MM.1S (cell line): ENCODE data around the gene CCDC30.

ENCODE experiments used
- EZH2 ChIP-seq: fragments of 300-600 bp; sonication (generic); optimal IDR thresholded peaks from 2 replicates; pipeline ENCODE3; 2017; ENCODE audit warnings: low read depth, mild to moderate bottlenecking, antibody characterized with exemption, low read length, mixed read lengths
- EZH2phosphoT487 ChIP-seq: fragments of 300-600 bp; sonication (generic); IDR thresholded peaks from 2 replicates; pipeline ENCODE4 v1.6.1; 2018; ENCODE audit warnings: antibody characterized with exemption, low read length
- TF ChIP-seq, protein P1 (sequence below): fragments of 300-600 bp; sonication (generic); IDR thresholded peaks from 2 replicates; pipeline ENCODE4 v1.5.1; 2016; ENCODE audit warnings: antibody characterized with exemption, low read length, mixed read lengths

DNA sequence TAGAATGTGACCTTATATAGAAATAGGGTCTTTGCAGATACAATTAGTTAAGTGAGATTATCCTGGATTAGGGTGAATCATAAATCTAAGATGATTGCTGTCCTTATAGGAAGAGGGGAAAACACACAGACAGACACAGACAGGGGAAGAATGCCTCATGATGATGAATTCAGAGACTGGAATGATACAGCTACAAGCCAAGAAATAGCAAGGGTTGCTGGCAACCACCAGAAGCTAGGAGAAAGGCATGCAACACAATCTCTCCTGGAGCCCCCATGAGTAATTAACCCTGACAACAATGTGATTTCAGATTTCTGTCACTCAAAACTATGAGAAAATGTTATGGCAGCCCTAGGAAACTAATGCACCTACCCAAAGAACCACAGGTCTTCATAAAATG, 176.0 kb downstream of the CCDC30 start:
- TF ChIP-seq, protein P1, sequence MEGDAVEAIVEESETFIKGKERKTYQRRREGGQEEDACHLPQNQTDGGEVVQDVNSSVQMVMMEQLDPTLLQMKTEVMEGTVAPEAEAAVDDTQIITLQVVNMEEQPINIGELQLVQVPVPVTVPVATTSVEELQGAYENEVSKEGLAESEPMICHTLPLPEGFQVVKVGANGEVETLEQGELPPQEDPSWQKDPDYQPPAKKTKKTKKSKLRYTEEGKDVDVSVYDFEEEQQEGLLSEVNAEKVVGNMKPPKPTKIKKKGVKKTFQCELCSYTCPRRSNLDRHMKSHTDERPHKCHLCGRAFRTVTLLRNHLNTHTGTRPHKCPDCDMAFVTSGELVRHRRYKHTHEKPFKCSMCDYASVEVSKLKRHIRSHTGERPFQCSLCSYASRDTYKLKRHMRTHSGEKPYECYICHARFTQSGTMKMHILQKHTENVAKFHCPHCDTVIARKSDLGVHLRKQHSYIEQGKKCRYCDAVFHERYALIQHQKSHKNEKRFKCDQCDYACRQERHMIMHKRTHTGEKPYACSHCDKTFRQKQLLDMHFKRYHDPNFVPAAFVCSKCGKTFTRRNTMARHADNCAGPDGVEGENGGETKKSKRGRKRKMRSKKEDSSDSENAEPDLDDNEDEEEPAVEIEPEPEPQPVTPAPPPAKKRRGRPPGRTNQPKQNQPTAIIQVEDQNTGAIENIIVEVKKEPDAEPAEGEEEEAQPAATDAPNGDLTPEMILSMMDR, result no peak
- TF ChIP-seq EZH2 (no peak), EZH2phosphoT487 (no peak)
